LNCaP clone FGC (cell line): ENCODE measurements around the gene RESP18.

ENCODE experiments used
- DNase-seq: peaks from one replicate; pipeline ENCODE4 v3.0.0-alpha.2; 2011; ENCODE audit warnings: low read depth
- H3K4me3 ChIP-seq: 2 replicates; pipeline ENCODE4 v1.5.1; 2011; ENCODE audit warnings: mild to moderate bottlenecking, low read depth, low read length, control low read depth
- TF ChIP-seq, protein P1 (sequence below): IDR thresholded peaks from 2 replicates; pipeline ENCODE4 v1.5.1; 2012; ENCODE audit warnings: mild to moderate bottlenecking; ENCODE audit not compliant: control insufficient read depth, insufficient read depth; ENCODE audit errors: extremely low read depth

The RESP18 gene

DNA sequence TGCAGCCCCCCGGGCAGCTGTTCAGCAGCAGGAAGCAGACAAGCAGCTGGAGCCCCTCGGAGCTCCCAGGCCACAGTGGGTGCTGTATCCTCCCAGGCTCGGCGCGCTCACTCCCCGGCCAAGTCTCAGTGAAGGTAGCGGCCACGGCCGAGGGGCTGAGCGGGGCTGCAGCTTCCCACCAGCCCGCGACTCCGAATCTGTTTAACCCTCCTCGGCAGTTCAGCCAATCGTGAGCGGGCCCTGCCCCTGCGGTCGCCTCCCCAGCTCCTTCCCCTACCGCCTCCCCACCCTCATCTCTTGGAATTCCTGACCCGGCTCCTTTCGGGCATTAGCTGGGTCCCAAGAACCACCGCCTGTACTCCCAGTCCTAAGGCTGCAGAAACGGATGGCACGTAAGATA lies at the start of gene RESP18:
TSS of gene RESP18 (minus strand) at position 203 of the 400 bp plus-strand sequence.
- TF ChIP-seq, protein P1, sequence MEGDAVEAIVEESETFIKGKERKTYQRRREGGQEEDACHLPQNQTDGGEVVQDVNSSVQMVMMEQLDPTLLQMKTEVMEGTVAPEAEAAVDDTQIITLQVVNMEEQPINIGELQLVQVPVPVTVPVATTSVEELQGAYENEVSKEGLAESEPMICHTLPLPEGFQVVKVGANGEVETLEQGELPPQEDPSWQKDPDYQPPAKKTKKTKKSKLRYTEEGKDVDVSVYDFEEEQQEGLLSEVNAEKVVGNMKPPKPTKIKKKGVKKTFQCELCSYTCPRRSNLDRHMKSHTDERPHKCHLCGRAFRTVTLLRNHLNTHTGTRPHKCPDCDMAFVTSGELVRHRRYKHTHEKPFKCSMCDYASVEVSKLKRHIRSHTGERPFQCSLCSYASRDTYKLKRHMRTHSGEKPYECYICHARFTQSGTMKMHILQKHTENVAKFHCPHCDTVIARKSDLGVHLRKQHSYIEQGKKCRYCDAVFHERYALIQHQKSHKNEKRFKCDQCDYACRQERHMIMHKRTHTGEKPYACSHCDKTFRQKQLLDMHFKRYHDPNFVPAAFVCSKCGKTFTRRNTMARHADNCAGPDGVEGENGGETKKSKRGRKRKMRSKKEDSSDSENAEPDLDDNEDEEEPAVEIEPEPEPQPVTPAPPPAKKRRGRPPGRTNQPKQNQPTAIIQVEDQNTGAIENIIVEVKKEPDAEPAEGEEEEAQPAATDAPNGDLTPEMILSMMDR: no peak
- no peak within 1 kb of the TSS for H3K4me3 ChIP-seq
- DNase-seq: no peak

DNA sequence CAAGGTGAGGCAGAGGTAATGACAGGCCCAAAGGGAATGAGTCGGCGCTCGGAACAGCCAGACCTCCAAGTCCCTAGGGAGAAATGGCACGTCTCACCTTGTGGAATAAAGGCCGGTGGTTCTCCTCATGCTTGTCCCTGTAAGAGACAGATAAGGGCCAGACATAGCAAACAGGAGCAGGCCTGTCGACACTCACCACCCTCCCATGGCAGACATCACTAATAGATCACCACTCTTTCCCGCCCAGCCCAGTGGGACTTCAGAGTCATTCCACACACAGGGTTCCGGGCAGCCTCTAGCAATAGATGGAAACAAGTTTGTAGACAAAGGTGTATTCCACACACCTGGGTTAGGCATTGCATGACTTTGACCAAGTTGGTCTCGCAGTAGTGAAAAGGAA lies 48.9 kb upstream of the RESP18 start:
- TF ChIP-seq, protein P1: no peak

DNA sequence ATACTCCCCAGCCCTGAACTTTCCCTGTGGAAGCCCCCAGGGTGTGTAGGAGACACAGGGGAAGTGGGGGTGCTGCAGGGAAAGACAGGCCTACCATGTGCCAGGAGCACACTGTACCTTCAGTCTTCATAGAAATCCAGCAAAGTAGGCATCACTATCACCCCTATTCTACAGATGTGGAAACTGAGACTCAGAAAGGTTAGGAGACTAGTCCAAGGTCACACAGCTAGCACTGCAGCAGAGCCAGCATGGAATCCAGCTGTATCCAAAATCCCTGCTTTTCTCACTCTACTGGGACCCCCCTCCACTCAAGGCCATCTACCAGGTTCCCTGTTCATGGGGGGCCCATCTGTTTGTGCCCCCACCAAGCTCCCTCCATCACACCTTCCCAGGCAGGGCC lies 48.4 kb upstream of the RESP18 start:
- no peak overlapping the region for H3K4me3 ChIP-seq
- TF ChIP-seq, protein P1: no peak
- no peak for DNase-seq

More for the DNA sequence above, 48.9 kb upstream of the RESP18 start:
- H3K4me3 ChIP-seq: no peak overlapping the region
- DNase-seq: no peak

DNA sequence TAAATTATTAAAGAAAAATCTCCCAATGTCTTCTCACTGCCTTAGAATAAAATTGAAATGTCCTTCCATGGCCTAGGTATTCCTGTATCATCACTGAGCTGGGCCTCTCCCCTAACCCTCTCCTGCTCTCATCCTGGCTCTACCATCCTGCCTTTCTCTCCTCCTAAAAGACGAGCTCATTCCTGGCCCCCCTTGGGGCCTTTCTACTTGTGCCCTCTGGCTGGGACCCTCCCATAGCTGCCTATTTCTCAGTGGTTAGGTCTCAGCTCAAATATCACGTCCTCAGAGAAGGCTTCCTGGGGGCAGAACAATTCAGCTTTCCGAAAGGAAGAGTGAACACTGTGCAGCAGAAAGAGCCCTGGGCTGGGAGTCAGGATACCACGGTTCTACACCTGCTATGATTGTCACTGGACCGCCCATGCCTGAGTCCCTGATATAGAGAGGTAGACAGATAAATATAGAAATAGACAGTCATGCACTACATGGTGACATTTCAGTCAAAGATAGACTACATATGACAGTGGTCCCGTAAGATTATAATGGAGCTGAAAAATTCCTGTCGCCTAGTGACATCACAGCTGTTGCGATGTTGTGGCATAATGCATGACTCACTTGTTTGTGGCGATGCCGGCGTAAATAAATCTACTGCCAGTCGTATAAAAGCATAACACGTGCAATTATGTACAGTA lies 45.8 kb upstream of the RESP18 start:
- TF ChIP-seq, protein P1: no peak
- no peak for DNase-seq
- no peak overlapping the region for H3K4me3 ChIP-seq

DNA sequence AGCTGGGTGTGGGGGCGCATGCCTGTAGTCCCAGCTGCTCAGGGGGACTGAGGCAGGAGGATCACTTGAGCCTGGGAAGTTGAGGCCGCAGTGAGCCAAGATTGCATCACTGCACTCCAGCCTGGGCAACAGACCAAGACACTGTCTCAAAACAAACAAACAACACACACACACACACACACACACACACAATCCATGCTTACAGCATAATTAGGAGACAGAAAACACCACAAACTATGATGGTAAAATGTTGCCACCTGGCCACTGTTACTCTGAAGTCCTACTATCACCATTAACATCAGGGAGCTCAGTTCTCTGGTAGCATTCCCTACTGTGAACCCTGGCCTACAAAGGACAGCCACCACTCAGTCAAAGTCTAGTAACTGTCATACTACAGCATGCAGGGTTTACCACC lies 36.9 kb upstream of the RESP18 start:
- TF ChIP-seq, protein P1: no peak
- DNase-seq: peak; percentile 47
- H3K4me3 ChIP-seq: no peak overlapping the region

DNA sequence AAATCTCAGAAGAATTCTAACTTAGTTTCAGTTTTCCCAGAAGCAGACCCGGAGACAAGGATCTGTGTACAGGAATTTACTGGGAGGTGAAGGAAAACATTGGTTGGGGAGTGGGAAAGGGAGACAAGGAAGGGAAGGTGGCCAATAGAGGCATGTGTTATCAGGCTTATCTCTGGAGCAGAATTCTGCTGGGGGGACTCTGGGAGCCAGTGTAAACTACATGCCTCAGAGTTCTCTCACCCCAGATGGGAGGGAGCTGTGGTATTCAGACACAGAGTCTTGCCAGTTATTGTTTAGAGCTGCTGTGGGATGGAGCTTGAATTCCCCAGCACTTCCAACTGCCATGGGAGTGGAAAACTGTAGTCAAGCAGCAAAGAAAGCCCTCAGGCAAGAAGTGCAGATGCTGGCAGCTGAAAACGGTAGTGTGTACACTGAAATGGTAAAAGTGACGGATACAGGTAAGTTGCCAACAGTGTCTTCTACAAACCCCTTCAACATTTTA lies 36.2 kb upstream of the RESP18 start:
- peak; percentile 43 for DNase-seq
- TF ChIP-seq, protein P1: no peak
- H3K4me3 ChIP-seq: no peak overlapping the region

DNA sequence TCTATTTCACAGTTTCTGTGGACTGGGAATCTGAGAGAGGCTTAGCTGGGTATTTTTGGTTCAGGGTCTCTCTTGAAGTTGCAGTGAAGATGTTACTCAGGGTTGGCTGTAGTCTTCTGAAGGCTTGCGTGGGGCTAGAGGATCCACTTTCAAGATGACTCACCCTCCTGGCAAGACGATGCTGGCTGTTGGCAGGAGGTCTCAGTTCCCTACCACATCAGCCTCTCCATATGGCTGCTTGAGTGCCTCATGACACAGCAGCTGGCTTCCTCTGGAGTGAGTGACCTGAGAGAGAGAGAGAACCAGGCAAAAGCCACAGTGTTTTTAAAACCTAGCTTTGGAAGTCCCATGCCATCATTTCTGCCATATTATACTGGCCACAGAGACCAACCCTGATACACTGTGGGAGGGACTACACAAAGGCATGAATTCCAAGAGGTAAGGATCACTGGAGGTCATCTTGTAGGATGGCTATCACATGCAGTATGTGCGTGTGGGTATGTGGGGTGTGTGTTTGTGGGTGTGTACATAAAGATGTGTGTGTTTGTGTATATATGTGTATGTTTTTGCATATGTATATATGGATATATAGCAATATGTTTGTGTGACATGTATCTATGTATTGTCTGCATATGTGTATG lies 30.1 kb upstream of the RESP18 start:
- no peak overlapping the region for H3K4me3 ChIP-seq
- TF ChIP-seq, protein P1: no peak
- no peak for DNase-seq
